Measurements from ENCODE around the gene PDIA4.

The PDIA4 gene

GRCh38 chr7:149027055-149027454, 1.2 kb downstream of the PDIA4 start:
- Histone ChIP-seq H3K27ac (ENCODE audit: low read depth, low read length) (peak overlapping the region; percentile 82), H2AFZ (ENCODE audit: low read depth, low read length, severe bottlenecking) (no peak overlapping the region), H3K9me2 (replicated peaks; ENCODE audit: insufficient read depth, low read length) (no peaks in the 10 kb centered on the region), H3K4me3 (ENCODE audit: insufficient read depth, low read length, poor library complexity, severe bottlenecking) (peak overlapping the region; percentile 90), H3K27me3 (ENCODE audit: low read length) (no peaks in the 10 kb centered on the region), H4K20me1 (ENCODE audit: low read depth, low read length) (no peaks in the 10 kb centered on the region), H3K36me3 (ENCODE audit: low read length) (no peaks in the 10 kb centered on the region), H3K9ac (ENCODE audit: low read length) (peak overlapping the region; percentile 95), H3K4me2 (ENCODE audit: low read depth, low read length, poor library complexity, severe bottlenecking) (peak overlapping the region; percentile 90), H3F3A (ENCODE audit: insufficient read depth) (0 out of 2 replicates have a peak, but pooled peaks cover 9% of the 10 kb centered on the region), H3K9me3 (ENCODE audit: insufficient read depth, low read length) (no peaks in the 10 kb centered on the region), H3K79me2 (ENCODE audit: insufficient read depth, low read length) (peaks cover 58% of the 10 kb centered on the region)
- TF ChIP-seq EZH2phosphoT487 (conservative IDR thresholded peaks at IDR 0.05; ENCODE audit: low read length) (no peak), CTCF (IDR thresholded peaks at IDR 0.05; ENCODE audit: insufficient read depth, low read length, poor library complexity, severe bottlenecking) (no peak)

- Histone ChIP-seq H3K4me2 (ENCODE audit: low read depth, low read length, poor library complexity, severe bottlenecking) (no peak overlapping the region), H3K9me3 (ENCODE audit: insufficient read depth, low read length) (no peaks in the 10 kb centered on the region), H3K4me3 (ENCODE audit: insufficient read depth, low read length, poor library complexity, severe bottlenecking) (no peak overlapping the region), H3K36me3 (ENCODE audit: low read length) (no peaks in the 10 kb centered on the region), H2AFZ (ENCODE audit: low read depth, low read length, severe bottlenecking) (no peak overlapping the region), H3K27ac (ENCODE audit: low read depth, low read length) (no peak overlapping the region), H3K9ac (ENCODE audit: low read length) (no peak overlapping the region), H4K20me1 (ENCODE audit: low read depth, low read length) (no peaks in the 10 kb centered on the region), H3F3A (ENCODE audit: insufficient read depth) (0 out of 2 replicates have a peak, but pooled peaks cover 9% of the 10 kb centered on the region), H3K9me2 (replicated peaks; ENCODE audit: insufficient read depth, low read length) (no peaks in the 10 kb centered on the region), H3K27me3 (ENCODE audit: low read length) (no peaks in the 10 kb centered on the region), H3K79me2 (ENCODE audit: insufficient read depth, low read length) (peaks cover 66% of the 10 kb centered on the region)
- TF ChIP-seq CTCF (IDR thresholded peaks at IDR 0.05; ENCODE audit: insufficient read depth, low read length, poor library complexity, severe bottlenecking) (no peak), EZH2phosphoT487 (conservative IDR thresholded peaks at IDR 0.05; ENCODE audit: low read length) (no peak)
These were observed 4.6 kb downstream of the PDIA4 start for GRCh38 chr7:149023662-149024061.

- no peaks in the 10 kb centered on the region for H3K36me3 ChIP-seq (ENCODE audit: low read length)
- no peak overlapping the region for H3K4me2 ChIP-seq (ENCODE audit: low read depth, low read length, poor library complexity, severe bottlenecking)
- no peak overlapping the region for H3K27ac ChIP-seq (ENCODE audit: low read depth, low read length)
- H3K4me3 ChIP-seq (ENCODE audit: insufficient read depth, low read length, poor library complexity, severe bottlenecking): no peak overlapping the region
- H3K9ac ChIP-seq (ENCODE audit: low read length): no peak overlapping the region
- TF ChIP-seq EZH2phosphoT487 (conservative IDR thresholded peaks at IDR 0.05; ENCODE audit: low read length): no peak
- no peak for TF ChIP-seq CTCF (IDR thresholded peaks at IDR 0.05; ENCODE audit: insufficient read depth, low read length, poor library complexity, severe bottlenecking)
- H4K20me1 ChIP-seq (ENCODE audit: low read depth, low read length): no peaks in the 10 kb centered on the region
- H2AFZ ChIP-seq (ENCODE audit: low read depth, low read length, severe bottlenecking): no peak overlapping the region
- H3F3A ChIP-seq (ENCODE audit: insufficient read depth): 0 out of 2 replicates have a peak, but pooled peaks cover 9% of the 10 kb centered on the region
- H3K9me3 ChIP-seq (ENCODE audit: insufficient read depth, low read length): no peaks in the 10 kb centered on the region
- no peaks in the 10 kb centered on the region for H3K9me2 ChIP-seq (replicated peaks; ENCODE audit: insufficient read depth, low read length)
- peaks cover 62% of the 10 kb centered on the region for H3K79me2 ChIP-seq (ENCODE audit: insufficient read depth, low read length)
- H3K27me3 ChIP-seq (ENCODE audit: low read length): no peaks in the 10 kb centered on the region
These were observed 5.4 kb downstream of the PDIA4 start for GRCh38 chr7:149022756-149023360.

Measured in SU-DHL-6 (cell line).